Calu3 (cell line): ENCODE measurements around the gene ANKZF1. TPM values are rescaled to one million over a fixed set of nuclear protein-coding genes. Genes with fewer than 3 reads are reported as not detected.

Experiments
- BruUV-seq: library from RNA; stranded (reverse); fragments of 400-500 nt; replicated peaks from 2 replicates; lab custom pipeline; 2021; lab: Mats Ljungman, UMichigan
- CTCF ChIA-PET: fragments of 300-600 bp; sonication (Branson Sonifier 250); formaldehyde crosslinking; loops from one replicate; lab custom pipeline; 2022; ENCODE audit warnings: antibody characterized with exemption; lab: Charles Lee
- DNase-seq: peaks from one replicate; pipeline ENCODE4 v3.0.0; 2022
- H3K27ac Mint-ChIP-seq: one replicate; pipeline ENCODE4 v1.8.0; 2022; ENCODE audit warnings: mixed read lengths; ENCODE audit not compliant: unreplicated experiment
- H3K27me3 Mint-ChIP-seq: one replicate; pipeline ENCODE4 v1.8.0; 2022; ENCODE audit warnings: mixed read lengths; ENCODE audit not compliant: unreplicated experiment
- H3K36me3 Mint-ChIP-seq: one replicate; pipeline ENCODE4 v1.8.0; 2022; ENCODE audit warnings: mild to moderate bottlenecking, moderate library complexity, mixed read lengths; ENCODE audit not compliant: insufficient read depth, unreplicated experiment
- H3K4me1 Mint-ChIP-seq: one replicate; pipeline ENCODE4 v1.8.0; 2022; ENCODE audit warnings: mild to moderate bottlenecking, low read depth, mixed read lengths; ENCODE audit not compliant: unreplicated experiment
- H3K4me3 Mint-ChIP-seq: one replicate; pipeline ENCODE4 v1.8.0; 2022; ENCODE audit warnings: mild to moderate bottlenecking, low read depth, moderate library complexity, mixed read lengths; ENCODE audit not compliant: unreplicated experiment
- H3K9me3 Mint-ChIP-seq: one replicate; pipeline ENCODE4 v1.8.0; 2022; ENCODE audit warnings: low read depth, mixed read lengths; ENCODE audit not compliant: unreplicated experiment
- intact Hi-C: fragments of 100-400 bp; cut with micrococcal nuclease; formaldehyde crosslinking; loops from one replicate; pipeline ENCODE4 v1.10.0; 2022; ENCODE audit not compliant: unreplicated experiment
- total RNA-seq: library from RNA; stranded (reverse); gene quantifications from 2 replicates; pipeline ENCODE4 v1.2.3, GENCODE V29; 2022
- TF ChIP-seq, protein P1 (sequence below): fragments of 200-600 bp; IDR thresholded peaks from one replicate; pipeline ENCODE4 v1.8.0; 2022; ENCODE audit warnings: antibody characterized with exemption; ENCODE audit not compliant: unreplicated experiment

ANKZF1 gene
- total RNA-seq, 1 experiment from 2014 or later = 56.6 TPM

DNA sequence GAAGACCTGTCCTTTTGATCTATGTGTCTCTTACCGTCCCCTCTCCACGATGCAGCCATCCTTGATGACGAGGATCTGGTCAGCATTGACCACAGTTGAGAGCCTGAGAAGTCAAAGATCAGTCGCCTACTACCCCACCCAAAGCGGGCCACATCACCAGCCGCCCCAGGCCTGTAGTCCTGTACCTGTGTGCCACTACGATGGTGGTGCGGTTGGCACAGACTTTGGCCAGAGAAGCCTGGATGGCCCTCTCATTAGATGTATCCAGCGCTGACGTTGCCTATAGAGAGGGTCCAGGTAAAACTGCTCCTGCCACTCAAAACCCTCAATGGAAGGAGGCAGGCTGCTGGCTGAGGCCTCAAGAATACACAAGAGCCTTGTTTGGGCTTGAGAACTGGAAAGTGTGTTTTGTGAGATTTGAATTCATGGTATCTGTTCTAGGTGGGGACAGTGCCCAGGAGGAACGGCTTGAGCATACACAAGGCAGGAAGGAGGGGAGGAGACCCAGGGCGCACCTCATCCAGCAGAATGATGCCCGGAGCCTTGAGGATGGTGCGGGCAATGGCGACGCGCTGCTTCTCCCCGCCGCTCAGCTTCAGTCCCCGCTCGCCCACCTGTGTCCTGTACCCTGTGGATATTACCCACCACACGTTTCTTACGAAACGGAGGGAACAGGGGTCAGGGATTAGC, 19.3 kb upstream of the ANKZF1 start:
- CTCF ChIA-PET = no interaction called here

GRCh38 chr2:219210886-219211362, 18.7 kb upstream of the ANKZF1 start:
- no peaks in the 10 kb centered on the region for H3K9me3 Mint-ChIP-seq
- no peak for DNase-seq

More for the DNA sequence above, 19.3 kb upstream of the ANKZF1 start:
- Mint-ChIP-seq H3K9me3 (no peaks in the 10 kb centered on the region), H3K27ac (no peak overlapping the region), H3K4me3 (no peak overlapping the region), H3K27me3 (no peaks in the 10 kb centered on the region), H3K4me1 (peaks cover 8% of the 10 kb centered on the region), H3K36me3 (peaks cover 24% of the 10 kb centered on the region)
- DNase-seq = no peak
- TF ChIP-seq, protein P1, sequence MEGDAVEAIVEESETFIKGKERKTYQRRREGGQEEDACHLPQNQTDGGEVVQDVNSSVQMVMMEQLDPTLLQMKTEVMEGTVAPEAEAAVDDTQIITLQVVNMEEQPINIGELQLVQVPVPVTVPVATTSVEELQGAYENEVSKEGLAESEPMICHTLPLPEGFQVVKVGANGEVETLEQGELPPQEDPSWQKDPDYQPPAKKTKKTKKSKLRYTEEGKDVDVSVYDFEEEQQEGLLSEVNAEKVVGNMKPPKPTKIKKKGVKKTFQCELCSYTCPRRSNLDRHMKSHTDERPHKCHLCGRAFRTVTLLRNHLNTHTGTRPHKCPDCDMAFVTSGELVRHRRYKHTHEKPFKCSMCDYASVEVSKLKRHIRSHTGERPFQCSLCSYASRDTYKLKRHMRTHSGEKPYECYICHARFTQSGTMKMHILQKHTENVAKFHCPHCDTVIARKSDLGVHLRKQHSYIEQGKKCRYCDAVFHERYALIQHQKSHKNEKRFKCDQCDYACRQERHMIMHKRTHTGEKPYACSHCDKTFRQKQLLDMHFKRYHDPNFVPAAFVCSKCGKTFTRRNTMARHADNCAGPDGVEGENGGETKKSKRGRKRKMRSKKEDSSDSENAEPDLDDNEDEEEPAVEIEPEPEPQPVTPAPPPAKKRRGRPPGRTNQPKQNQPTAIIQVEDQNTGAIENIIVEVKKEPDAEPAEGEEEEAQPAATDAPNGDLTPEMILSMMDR = no peak
- no TSS peak for BruUV-seq
- intact Hi-C loops = loop anchor here (10.0 kb wide), 1 partner anchor 46 kb away; the partner anchor contains the start of gene NHEJ1

GRCh38 chr2:219213026-219213415, 16.6 kb upstream of the ANKZF1 start:
- Mint-ChIP-seq H3K4me3 (no peak overlapping the region), H3K36me3 (peaks cover 15% of the 10 kb centered on the region), H3K27me3 (no peaks in the 10 kb centered on the region), H3K27ac (no peak overlapping the region), H3K9me3 (no peaks in the 10 kb centered on the region), H3K4me1 (peaks cover 23% of the 10 kb centered on the region)
- BruUV-seq = no TSS peak
- TF ChIP-seq, protein P1 = no peak
- CTCF ChIA-PET = no interaction called here
- DNase-seq = no peak
- intact Hi-C loops = loop anchor here (10.0 kb wide), 1 partner anchor 48 kb away; the partner anchor contains the start of gene NHEJ1

More at GRCh38 chr2:219210886-219211362, 18.7 kb upstream of the ANKZF1 start:
- BruUV-seq = no TSS peak
- H3K4me1 Mint-ChIP-seq = peaks cover 8% of the 10 kb centered on the region
- no peak overlapping the region for H3K4me3 Mint-ChIP-seq
- CTCF ChIA-PET = interaction anchor here (0.7 to 1.0 kb wide), 4 partner anchors 35 to 78 kb away, joined by 4 to 9 read pairs (median 5); partner anchors contain the start of gene CNPPD1
- no peak overlapping the region for H3K27ac Mint-ChIP-seq
- TF ChIP-seq, protein P1 = no peak
- H3K27me3 Mint-ChIP-seq = no peaks in the 10 kb centered on the region
- intact Hi-C loops = loop anchor here (10.0 kb wide), 1 partner anchor 46 kb away; the partner anchor contains the start of gene NHEJ1
- peaks cover 25% of the 10 kb centered on the region for H3K36me3 Mint-ChIP-seq

- TF ChIP-seq, protein P1 = no peak
- CTCF ChIA-PET = no interaction called here
- H3K36me3 Mint-ChIP-seq = peaks cover 15% of the 10 kb centered on the region
Observed at GRCh38 chr2:219213486-219214071, 16.0 kb upstream of the ANKZF1 start.

More at GRCh38 chr2:219213486-219214071, 16.0 kb upstream of the ANKZF1 start:
- Mint-ChIP-seq H3K9me3 (no peaks in the 10 kb centered on the region), H3K27me3 (no peaks in the 10 kb centered on the region), H3K4me1 (peaks cover 19% of the 10 kb centered on the region), H3K27ac (no peak overlapping the region), H3K4me3 (no peak overlapping the region)
- no TSS peak for BruUV-seq
- intact Hi-C loops = loop anchor here (10.0 kb wide), 1 partner anchor 49 kb away; the partner anchor contains the start of gene NHEJ1
- DNase-seq = no peak
